GM19328 (cell line): Measurements from ENCODE around the gene GFRA3.
"Not testable (repeated sequence)": the region's sequence is repeated elsewhere in the genome, so short reads cannot be mapped to it uniquely, and the experiment has no call there.

Source experiments
- ATAC-seq: cut with Tn5 transposase; IDR thresholded peaks from one replicate; pipeline ENCODE4 v1.9.1; 2021; ENCODE audit warnings: mild to moderate bottlenecking, moderate library complexity; ENCODE audit not compliant: unreplicated experiment

The GFRA3 gene, protein sequence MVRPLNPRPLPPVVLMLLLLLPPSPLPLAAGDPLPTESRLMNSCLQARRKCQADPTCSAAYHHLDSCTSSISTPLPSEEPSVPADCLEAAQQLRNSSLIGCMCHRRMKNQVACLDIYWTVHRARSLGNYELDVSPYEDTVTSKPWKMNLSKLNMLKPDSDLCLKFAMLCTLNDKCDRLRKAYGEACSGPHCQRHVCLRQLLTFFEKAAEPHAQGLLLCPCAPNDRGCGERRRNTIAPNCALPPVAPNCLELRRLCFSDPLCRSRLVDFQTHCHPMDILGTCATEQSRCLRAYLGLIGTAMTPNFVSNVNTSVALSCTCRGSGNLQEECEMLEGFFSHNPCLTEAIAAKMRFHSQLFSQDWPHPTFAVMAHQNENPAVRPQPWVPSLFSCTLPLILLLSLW

DNA sequence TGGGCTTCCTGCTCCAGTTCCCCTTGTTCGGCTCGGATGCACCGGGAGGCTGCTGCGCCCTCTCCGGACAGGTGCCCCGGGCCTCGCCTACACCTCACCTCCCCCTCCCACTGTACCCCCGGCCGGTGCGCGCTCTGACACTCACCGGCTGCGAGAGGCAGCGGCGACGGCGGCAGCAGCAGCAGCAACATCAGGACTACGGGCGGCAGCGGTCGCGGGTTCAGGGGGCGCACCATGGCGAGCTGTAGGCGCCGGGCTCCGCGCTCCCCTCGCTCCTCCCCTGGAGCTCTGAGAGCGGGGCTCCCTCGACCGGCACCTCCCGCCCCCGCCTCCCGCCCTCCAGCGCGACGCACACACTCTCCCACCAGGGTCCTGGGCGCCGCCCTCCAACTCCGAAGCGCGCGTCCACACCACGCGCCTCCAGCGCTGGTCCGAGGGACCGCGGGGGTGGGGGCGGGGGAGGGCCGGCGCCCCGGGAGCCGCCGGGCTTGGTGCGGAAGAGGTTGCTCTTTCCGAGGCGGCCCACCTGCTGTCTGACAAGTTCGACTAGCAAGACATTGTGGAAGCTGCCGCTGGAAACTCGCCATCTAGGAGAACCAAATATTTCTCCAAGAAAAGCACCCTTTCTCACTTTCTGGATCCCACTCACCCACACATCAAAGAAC lies at the start of gene GFRA3:
Gene GFRA3, minus strand, starts transcription at position 433 of the 665 bp plus-strand sequence. Its CDS starts 197 bp downstream, at position 236.
- ATAC-seq = no peak

DNA sequence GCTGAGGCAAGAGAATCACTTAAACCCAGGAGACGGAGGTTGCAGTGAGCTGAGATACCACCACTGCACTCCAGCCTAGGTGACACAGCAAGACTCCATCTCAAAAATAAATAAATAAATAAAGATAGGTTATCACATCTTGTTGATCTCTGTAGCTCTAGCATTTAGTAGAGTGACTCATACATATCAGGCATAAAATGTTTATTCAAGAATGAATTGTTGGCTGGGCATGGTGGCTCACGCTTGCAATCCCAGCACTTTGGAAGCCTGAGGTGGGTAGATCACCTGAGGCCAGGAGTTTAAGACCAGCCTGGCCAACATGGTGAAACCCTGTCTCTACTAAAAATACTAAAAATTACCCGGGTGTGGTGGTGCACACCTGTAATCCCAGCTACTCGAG lies 43.8 kb upstream of the GFRA3 start:
- not testable (repeated sequence) for ATAC-seq

DNA sequence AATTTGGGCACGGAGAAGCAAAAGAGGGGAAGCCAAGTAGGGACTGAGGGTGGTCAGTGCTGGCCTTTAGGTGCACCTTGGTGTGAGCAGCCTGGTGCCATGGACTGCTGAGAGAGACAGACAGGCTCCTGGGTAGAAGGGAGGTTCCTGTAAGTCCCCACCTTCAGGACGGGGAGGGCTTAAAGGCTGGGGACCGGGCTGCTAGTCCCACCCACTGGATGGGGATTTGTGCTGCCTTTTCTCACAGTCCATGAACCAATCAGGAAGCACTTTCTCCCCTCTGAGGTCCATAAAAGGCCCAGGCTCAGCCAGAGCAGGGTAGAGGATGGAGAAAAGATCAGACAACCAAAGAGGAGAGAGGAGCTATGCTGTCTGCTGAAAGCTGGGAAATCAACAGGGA lies 41.9 kb upstream of the GFRA3 start:
- no peak for ATAC-seq

DNA sequence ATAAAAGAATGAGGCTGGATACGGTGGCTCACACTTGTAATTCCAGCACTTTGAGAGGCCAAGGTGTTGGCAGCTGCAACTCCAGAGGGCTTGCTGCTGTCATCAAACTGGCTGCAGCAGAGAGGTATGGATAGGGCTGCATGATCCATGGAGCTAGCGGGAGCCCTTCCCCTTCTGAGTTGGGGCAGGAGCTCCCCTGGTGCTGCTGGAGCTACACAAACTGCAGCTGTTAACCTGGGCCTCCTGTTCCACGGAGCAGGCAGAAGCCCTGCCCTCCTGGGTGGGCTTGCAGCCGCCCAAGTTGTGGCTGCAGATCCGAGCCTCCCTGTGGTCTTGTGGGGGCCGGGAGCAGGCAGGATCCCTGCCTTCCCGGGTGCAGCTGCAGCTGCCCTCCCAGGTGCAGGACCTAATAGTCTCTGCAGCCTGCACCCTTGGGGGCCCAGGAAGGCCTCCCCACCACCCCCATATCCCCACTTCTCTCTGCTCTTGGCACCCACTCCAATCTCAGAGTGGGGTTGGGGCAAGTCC lies 41.4 kb upstream of the GFRA3 start:
- no peak for ATAC-seq

DNA sequence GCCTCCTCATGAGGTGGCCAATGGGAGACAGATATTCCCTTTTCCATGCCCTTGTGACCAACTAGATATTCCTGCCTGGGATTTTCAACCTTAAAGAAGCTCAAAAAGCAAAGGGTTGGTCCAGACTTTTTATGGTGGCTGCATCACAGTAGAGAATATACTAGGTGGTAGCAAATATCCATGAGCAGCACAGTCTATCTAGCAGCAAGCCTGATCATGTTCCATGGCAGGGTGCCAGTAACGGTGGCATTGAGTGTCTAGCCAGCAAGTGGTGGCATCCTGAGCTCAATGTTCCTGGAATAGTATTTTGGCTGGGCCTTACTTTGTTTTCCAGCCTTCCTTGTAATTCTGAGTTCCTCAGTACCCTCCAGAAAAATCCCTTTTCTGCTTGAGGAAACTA lies 31.4 kb upstream of the GFRA3 start:
- ATAC-seq = no peak

DNA sequence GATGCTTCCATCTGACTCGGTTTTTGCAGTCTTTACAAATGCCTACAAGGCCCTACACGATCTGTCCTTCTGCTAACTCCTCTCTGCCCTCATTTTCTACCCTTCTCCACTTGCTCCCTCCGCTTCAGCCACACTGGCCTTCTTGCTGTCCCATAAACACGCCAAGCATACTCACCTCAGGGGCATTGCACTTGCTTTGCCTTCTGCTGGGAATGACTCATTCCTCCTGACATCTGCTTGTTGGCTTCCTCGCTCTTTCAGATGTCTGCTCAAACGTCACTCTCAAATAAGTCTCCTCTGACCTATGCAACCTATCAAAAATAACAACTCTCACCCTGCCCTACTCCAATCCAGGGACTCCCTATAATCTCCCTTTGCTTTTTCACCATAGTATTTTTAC lies 29.0 kb upstream of the GFRA3 start:
- ATAC-seq = no peak

DNA sequence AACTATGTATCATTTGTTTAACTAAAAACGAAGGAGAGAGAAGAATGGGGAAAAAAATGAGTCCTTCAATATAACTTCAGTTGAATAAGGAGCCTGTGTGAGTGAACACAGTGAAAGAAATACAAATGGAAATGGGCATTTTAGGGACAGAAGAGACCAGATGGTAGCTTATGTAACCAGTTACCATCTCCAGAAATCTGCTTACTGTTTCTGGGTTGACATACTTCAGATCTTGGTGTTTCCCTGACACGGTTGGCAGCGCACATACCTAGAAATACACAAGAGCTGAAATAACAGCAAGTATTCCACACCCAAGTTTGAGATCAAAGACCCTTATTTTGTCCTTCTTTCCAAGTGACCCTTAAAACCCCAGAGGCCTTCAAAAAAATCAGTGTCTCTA lies 14.9 kb upstream of the GFRA3 start:
- ATAC-seq = no peak

DNA sequence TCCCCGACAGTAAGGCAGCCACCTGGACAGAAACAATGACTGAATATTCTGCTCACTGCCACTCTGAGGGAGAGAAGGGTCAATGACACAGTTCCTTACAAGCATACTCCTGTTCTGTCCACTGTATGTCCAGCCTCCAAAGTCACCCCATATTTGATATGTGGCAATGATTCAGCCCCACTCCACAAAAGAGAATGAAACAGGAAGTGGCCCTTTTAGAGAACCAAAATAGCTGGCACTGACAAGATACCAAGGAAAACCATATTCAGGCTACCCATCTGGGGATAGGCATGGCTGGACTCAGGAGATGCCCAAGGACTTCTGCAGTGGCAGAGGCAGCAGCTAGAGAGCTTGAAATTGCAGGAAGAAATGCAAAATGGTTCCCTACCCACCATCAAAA lies 12.8 kb upstream of the GFRA3 start:
- no peak for ATAC-seq

DNA sequence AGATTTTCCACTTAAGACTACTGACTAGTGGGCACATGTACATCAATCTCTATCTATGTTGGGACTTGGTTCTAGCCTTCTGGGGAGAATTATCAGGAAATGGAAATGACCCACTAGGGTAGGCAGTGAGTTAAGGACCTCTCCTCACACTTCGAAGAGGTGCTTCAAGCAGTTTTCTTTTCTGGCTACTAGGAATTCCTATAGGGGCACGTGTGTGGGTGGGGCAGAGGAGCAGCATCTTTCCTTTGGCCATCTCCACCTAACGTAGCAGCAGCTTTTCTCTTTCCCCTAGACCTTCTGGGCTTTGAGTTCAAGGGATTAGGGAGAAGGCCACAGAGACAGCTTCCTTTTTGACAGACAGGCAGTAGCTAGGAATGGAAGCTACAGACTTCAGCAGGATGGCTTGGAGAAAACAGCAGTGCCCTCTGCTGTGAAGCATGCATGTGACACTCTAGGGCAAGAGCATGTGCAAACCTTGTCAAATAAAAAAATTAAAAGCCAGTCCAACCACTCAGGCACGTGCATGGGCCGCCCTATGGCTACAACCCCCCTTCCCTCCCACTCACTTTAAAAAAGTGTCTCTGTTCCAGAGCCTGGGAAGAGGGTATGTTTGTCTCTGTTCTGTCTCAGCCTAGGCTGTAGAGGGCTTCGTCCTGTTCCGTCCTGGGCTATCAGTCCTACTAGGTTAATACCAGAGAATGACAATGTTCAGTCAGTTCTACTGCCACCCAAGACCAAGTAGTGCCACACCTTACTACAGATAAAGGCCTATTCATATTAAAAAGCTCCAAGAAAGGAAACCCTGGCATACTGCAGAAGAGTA lies 8.7 kb upstream of the GFRA3 start:
- ATAC-seq = no peak

DNA sequence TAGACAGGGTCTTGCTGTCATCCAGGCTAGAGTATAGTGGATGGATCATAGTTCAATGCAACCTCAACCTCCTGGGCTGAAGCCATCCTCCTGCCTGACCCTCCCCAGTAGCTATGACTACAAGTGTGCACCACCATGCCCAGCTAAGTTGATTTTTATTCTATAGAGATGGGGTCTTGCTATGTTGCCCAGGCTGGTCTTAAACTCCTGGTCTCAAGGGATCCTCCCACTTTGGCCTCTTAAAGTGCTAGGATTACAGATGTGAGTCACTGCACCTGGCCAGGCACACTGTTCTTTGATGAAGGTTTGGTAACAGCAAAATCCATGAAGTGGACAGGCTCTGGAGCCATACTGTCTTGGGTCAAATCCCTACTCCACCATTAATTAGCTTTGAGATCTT lies 6.5 kb upstream of the GFRA3 start:
- no peak for ATAC-seq

DNA sequence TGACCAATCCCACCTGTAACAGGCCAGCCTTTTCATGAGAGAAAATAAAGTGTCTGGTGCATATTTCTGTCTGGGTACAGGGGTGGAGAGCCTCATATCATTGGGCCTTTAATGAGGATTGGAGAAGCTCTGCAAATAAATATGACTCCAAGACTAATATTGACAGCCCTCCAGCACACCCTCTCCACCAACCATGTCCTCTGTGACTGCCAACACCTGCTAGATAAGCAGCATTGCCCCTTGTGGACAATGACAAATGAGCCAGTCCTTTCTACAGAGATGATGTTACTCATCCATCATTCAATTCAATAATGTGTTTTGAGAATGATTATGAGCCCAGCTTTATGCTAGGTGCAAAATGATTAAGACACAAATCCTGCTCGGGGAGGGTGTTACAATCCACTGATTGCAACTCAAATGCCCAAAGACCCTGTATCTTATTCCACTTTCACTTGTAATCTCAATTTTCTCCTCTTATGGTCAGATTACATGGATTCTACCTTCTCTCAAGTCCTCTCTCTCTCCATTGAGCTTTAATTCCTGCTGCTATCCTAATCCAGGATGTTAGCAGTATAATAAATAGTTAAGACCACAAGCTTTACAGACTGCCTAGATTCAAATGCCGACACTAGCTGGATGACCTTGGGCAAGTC lies 2.1 kb upstream of the GFRA3 start:
- no peak for ATAC-seq

DNA sequence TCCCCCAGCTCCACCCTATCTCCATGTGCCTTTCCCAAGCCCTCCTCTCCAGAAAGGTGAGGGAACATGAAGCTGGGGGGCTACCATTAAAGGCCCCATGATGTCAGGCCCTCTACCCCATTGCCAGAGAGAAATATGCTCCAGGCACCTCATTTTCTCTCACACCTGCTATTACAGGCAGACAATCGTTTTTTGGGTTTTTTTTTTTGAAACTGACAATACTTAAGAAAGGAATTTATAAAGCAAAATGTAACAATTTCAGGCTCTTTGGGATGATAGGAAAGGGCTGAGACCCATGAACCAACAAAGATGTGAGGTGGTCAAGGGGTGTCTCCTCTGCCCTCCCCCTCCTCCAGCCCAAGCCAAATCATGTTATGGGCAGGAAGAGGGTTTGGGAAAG lies 1.5 kb upstream of the GFRA3 start:
- no peak for ATAC-seq

DNA sequence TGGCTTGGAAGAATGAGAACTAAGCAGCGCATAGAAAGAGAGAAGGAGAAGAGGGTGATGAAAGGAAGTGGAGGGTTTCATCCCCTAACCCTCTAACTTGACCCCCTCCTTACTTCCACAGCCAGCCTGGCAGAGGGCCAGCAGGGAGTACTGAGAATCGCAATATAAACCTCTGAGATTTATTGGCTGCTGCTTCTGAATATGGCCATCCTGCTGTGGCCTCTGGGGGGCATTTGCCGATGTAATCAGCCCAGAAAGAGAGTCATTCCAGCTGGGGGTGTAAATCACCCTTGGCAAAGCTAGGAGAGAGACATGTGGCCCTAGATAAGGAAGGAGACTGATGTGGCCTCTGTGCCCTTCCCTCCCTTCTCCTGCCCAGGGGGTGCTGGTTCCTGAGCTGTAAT lies 960 bp upstream of the GFRA3 start:
- no peak for ATAC-seq

DNA sequence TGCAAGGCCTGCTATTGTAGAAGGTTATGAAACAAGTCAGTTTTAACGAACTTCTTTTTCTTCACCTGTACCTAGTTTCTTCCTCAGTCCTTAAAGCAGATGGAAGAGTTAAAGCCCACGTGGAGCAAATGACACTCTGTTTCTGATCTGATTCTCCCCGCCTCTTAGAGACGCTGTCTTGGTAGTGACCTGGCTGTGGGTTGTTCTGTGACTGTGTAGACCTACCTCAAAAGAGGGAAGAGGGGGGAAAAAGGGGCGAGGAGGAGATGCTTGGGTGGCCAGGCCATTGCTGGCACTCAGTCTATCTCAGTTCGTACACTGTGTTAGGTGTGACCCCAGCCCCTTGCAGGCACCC lies 610 bp downstream of the GFRA3 start:
- no peak for ATAC-seq

DNA sequence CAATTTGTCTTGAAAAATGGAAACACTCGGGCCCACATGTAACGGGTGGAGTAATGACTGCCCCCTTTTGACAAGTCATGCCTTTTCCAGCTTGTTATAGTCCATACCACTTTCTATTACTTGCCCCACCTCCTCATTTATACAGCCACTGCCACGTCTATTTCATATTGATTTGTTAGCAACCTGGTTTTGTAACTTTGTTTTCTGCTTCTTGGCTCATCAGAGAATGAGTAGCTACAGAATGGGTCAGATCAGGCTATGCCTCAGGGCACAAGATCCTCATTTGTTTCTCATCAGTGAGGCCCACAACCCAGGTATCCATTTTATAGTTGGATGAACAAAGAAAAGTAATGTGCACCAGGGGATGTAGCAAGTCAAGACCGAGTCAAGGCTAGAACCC lies 1.7 kb downstream of the GFRA3 start:
- no peak for ATAC-seq

DNA sequence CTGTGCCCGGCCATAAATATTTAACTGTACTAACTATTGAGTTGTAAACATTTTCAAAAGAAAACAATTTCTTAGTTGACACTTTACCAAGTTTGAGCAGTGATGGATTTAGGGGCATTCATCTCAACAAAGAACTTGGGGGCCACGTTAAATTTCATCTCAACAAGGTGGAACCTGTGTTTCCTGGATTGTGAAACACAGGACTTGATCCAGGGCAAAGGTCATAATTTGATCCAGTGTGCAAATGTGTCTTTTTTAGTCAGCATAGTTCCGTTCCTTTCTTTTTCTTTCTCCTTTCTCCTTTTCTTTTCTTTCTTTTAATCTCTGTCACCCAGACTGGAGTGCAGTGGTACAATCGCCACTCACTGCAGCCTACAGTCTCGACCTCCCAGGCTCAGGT lies 3.1 kb downstream of the GFRA3 start:
- ATAC-seq = no peak

DNA sequence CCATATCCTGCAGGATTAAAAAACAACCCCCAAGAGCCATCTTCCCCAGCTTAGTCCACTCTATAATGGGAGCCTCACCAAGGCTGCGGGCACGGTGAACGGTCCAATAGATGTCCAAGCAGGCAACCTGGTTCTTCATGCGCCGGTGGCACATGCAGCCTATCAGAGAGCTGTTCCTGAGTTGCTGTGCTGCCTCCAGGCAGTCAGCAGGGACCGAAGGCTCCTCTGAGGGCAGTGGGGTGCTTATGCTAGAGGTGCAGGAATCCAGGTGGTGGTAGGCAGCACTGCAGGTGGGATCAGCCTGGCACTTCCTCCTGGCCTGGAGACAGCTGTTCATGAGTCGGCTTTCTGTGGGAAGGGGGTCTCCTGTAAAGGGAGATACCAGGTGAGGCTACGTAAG lies 10.2 kb downstream of the GFRA3 start:
- ATAC-seq = no peak

DNA sequence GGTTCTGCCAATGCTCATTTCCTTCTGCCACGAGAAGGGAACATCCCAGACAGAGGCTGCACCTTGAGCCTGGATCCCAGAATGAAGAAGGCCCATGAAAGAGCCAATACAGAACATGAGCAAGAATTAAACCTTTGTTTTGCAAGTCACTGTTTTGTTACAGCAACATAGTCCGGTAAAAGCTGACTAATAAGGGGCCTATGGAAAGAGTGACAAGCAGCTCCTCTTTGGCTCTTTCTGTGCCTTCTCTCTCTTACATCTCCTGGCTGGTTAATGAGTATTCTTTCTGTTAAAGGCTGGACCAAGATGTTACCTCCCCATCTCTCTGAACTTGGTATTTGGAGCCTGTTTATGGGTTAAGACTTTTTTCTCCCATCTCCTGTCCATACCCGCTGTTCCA lies 10.8 kb downstream of the GFRA3 start:
- ATAC-seq = no peak

DNA sequence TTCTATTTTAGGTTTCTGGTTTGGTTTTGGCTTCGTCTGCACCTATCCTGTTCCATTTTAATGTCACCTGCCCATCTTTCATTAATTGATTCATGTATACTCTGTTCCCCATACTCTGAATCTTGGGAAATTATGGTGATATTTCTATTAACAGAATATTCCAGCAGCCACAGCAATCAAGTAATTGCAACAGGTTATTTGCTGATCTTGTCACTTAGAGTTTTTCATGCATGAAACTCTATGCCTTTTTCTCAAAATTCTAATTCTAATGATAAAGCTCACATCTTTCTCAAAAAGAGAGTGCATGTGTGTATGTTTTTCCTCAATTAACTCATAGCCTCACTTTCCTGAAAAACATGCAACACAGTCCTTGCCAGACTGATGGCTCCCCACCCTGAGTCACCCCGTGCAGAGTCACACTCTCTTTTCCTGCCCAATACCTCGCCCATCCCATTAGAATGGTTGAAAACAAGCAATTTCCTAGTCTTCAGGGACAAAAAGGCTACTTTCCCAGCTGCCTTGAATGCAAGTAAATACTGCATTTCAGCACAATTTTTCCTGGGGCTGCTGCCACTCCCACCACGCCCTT lies 15.6 kb downstream of the GFRA3 start:
- ATAC-seq = no peak

DNA sequence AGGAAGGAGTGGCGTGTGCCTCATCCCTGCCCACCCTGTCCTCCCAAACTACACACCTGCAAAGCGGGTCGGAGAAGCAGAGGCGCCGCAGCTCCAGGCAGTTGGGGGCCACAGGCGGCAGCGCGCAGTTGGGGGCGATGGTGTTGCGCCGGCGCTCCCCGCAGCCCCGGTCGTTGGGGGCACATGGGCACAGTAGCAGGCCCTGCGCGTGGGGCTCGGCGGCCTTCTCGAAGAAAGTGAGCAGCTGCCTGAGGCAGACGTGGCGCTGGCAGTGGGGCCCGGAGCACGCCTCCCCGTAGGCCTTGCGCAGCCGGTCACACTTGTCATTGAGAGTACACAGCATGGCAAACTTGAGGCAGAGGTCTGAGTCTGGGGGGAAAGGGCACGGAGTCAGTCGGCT lies 16.8 kb downstream of the GFRA3 start:
- ATAC-seq = no peak

DNA sequence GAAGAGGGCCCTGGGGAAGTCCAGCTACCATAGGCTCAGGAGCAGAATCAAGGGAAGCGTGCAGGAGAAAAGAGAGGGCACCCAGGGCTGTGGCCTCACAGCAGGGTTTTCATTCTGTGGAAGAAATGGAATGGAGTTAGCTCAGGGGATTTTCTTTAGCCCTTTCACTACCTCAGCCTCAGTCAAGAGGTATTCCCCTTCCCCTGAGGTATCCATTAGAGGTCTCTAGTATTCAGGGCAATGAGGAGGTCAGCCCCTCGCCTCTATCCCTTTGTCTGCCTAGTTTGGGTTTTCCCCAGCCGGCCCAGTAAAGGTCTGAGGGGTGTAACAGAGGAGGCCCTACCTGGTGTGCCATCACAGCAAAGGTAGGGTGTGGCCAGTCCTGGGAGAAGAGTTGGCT lies 21.5 kb downstream of the GFRA3 start:
- no peak for ATAC-seq
